GM12872 (cell line): ENCODE data around the gene SAC3D1.

Experiments
- CTCF ChIP-seq: IDR thresholded peaks from 3 replicates; pipeline ENCODE4 v1.5.1; 2011; ENCODE audit warnings: low read depth, mild to moderate bottlenecking, low read length, moderate library complexity; ENCODE audit not compliant: insufficient read depth

Gene SAC3D1

GRCh38 chr11:65032216-65032615 is 8.8 kb upstream of the SAC3D1 start:
- TF ChIP-seq CTCF = no peak

- TF ChIP-seq CTCF = no peak
Measured at GRCh38 chr11:65034423-65034822, 6.6 kb upstream of the SAC3D1 start.

GRCh38 chr11:65035579-65035978 is 5.4 kb upstream of the SAC3D1 start:
- TF ChIP-seq CTCF = no peak

GRCh38 chr11:65036931-65037330 is 4.1 kb upstream of the SAC3D1 start:
- TF ChIP-seq CTCF = no peak

- TF ChIP-seq CTCF = no peak
Measured at GRCh38 chr11:65040520-65040846, 527 bp upstream of the SAC3D1 start.

DNA sequence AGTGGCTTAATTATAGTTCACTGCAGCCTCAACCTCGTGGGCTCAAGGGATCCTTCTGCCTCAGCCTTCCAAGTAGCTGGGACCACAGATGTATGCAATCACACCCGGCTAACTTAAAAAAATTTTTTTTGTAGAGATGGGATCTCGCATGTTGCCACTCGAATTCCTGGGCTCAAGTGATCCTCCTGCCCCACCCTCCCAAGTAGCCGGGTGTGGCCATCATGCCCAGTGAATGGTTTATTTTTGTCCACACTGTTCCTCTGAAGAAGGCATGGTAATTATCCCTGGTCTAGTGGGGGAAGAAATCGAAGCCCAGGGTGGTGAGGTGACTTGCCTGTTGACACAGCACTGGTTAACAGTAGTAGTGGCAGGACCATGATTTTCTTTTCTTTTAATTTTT is 1.9 kb downstream of the SAC3D1 start:
- TF ChIP-seq CTCF = no peak

DNA sequence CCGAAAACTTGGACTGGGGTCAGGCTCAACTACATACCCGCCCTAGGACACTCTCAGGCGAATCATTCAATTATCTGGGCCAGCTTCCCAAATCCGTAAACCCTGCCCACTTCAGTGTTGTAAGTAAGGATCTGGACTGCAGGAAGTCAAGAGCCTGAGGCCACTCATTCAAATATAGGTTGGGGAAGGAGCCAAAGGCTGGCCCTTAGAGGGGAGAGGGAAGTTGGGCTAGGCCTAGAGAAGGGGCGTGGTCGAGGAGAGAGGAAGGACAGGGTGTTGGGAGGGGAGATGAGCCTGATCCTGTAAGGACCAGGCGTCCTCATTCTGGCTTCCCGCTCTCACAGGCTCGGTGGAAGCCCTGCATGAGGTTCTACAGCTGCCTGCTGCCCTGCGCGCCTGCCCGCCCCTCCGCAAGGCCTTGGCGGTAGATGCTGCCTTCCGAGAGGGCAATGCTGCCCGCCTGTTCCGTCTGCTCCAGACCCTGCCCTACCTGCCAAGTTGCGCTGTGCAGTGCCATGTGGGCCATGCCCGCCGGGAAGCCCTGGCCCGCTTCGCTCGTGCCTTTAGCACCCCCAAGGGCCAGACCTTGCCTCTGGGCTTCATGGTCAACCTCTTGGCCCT is 3.0 kb downstream of the SAC3D1 start:
- TF ChIP-seq CTCF = no peak
